ENCODE measurements around the gene RFTN2. TPM values are rescaled to one million over a fixed set of nuclear protein-coding genes. Genes with fewer than 3 reads are reported as not detected.
"Not testable (repeated sequence)": the region's sequence is repeated elsewhere in the genome, so short reads cannot be mapped to it uniquely, and the experiment has no call there.

The RFTN2 gene
- total and polyA plus RNA-seq, 8 donors: 0.45 to 13.3 (median 2.1) TPM

GRCh38 chr2:197591339-197592072 lies 83.9 kb downstream of the RFTN2 start:
- WGBS, 5 donors: 91 to 99% (median 96%) methylated on average over 21 to 32 of the region's 32 CpGs
- no peak for TF ChIP-seq EP300 (IDR thresholded peaks at IDR 0.05)
- TF ChIP-seq POLR2AphosphoS5 (IDR thresholded peaks at IDR 0.05): no peak
- no peak for TF ChIP-seq CTCF (IDR thresholded peaks at IDR 0.05)
- no peak for TF ChIP-seq POLR2A (IDR thresholded peaks at IDR 0.05)
- DNase-seq: no peak

GRCh38 chr2:197587255-197587654 lies 88.1 kb downstream of the RFTN2 start:
- H3K9me3 ChIP-seq; H3K27ac ChIP-seq; H3K36me3 ChIP-seq; intact Hi-C loops (cut with DNase I; ENCODE audit: low total_unique reads); DNase-seq; H3K27me3 ChIP-seq; H3K4me1 ChIP-seq; H3K4me3 ChIP-seq: not testable (repeated sequence)
- WGBS, 5 donors: 90 to 98% (median 92%) methylated on average over 7 of the region's 7 CpGs

More at GRCh38 chr2:197591339-197592072, 83.9 kb downstream of the RFTN2 start:
- Histone ChIP-seq H3K27ac (no peak overlapping the region), H3K27me3 (peaks cover 0 to 5% (median 0%) of the 10 kb centered on the region in 3 donors), H3K4me1 (no peaks in the 10 kb centered on the region), H3K9me3 (no peaks in the 10 kb centered on the region), H3K4me3 (no peak overlapping the region), H3K36me3 (peaks cover 0 to 3% (median 0%) of the 10 kb centered on the region in 4 donors)
- intact Hi-C loops (cut with DNase I; ENCODE audit: low total_unique reads): no loop called here

GRCh38 chr2:197580166-197580565 lies 95.2 kb downstream of the RFTN2 start:
- H3K4me1 ChIP-seq; H3K4me3 ChIP-seq; H3K27me3 ChIP-seq; DNase-seq; intact Hi-C loops (cut with DNase I; ENCODE audit: low total_unique reads); H3K9me3 ChIP-seq; H3K27ac ChIP-seq; H3K36me3 ChIP-seq: not testable (repeated sequence)
- WGBS, 5 donors: 87 to 97% (median 96%) methylated on average over 3 of the region's 3 CpGs

GRCh38 chr2:197578294-197578693 lies 97.1 kb downstream of the RFTN2 start:
- DNase-seq; H3K4me3 ChIP-seq; H3K27me3 ChIP-seq; intact Hi-C loops (cut with DNase I; ENCODE audit: low total_unique reads); H3K4me1 ChIP-seq; H3K36me3 ChIP-seq; H3K27ac ChIP-seq; H3K9me3 ChIP-seq: not testable (repeated sequence)
- 73 to 85% (median 81%) methylated on average over 2 of the region's 2 CpGs for WGBS, 5 donors

GRCh38 chr2:197577446-197577845 lies 97.9 kb downstream of the RFTN2 start:
- Histone ChIP-seq H3K4me1 (no peaks in the 10 kb centered on the region), H3K27me3 (no peaks in the 10 kb centered on the region), H3K36me3 (peaks cover 0 to 8% (median 1%) of the 10 kb centered on the region in 4 donors), H3K27ac (peak overlapping the region in 1 of 5 donors; percentile 4), H3K9me3 (peaks cover 0 to 10% (median 4%) of the 10 kb centered on the region in 4 donors), H3K4me3 (no peak overlapping the region)
- 85 to 92% (median 88%) methylated on average over 4 of the region's 4 CpGs for WGBS, 5 donors
- TF ChIP-seq POLR2AphosphoS5 (IDR thresholded peaks at IDR 0.05) (no peak), EP300 (IDR thresholded peaks at IDR 0.05) (no peak), POLR2A (IDR thresholded peaks at IDR 0.05) (no peak), CTCF (IDR thresholded peaks at IDR 0.05) (no peak)
- no peak for DNase-seq
- intact Hi-C loops (cut with DNase I; ENCODE audit: low total_unique reads): no loop called here

- H3K4me3 ChIP-seq: no peak overlapping the region
- TF ChIP-seq EP300 (IDR thresholded peaks at IDR 0.05) (no peak), CTCF (IDR thresholded peaks at IDR 0.05) (no peak), POLR2A (IDR thresholded peaks at IDR 0.05) (no peak)
- no peak overlapping the region for H3K27ac ChIP-seq
- H3K9me3 ChIP-seq: peaks cover 0 to 10% (median 4%) of the 10 kb centered on the region in 4 donors
- peaks cover 0 to 5% (median 0%) of the 10 kb centered on the region in 4 donors for H3K4me1 ChIP-seq
- WGBS, 5 donors: 30 to 43% (median 39%) methylated on average over 3 of the region's 3 CpGs
- H3K27me3 ChIP-seq: no peaks in the 10 kb centered on the region
- intact Hi-C loops (cut with DNase I; ENCODE audit: low total_unique reads): no loop called here
- H3K36me3 ChIP-seq: peaks cover 0 to 14% (median 6%) of the 10 kb centered on the region in 4 donors
- peak in 1 of 2 donors; percentile 22 for DNase-seq
These were observed 98.8 kb downstream of the RFTN2 start for GRCh38 chr2:197576631-197577030.
